ENCODE results near the gene RALGAPB. TPM values are rescaled to one million over a fixed set of nuclear protein-coding genes. Genes with fewer than 3 reads are reported as not detected.
A peak's percentile ranks its signal among the peaks of the same experiment; 100 is the strongest.

Gene RALGAPB
- total and polyA plus RNA-seq, 4 donors = 32.8 to 53.6 (median 36.2) TPM

DNA sequence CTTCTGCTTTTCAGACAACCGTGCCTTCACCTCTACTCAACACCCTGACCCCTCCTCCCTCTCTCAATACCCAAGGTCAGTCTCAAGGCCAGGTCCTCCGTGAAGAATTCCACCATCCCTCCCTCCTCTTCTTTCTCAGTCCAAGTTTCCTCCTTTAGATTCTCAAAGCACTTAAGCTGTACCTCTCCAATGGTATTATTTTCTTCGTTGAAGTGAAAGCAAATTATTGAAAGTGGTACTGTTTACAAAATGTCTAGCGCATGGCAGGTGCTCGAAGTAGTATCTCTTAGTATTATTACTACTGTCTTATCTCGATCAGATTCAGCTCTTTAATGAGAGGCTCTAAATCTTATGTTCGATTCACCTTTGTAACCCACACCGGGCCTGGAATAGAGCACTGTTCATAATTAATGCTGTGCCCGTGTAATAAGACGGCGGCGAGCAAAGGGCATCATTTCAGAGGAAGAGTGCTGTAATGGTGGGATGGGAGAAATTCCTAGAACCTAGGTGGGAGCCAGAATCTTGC, 593 bp upstream of the RALGAPB start:
- 2% methylated on average over 6 of the region's 12 CpGs for WGBS (ENCODE audit: insufficient coverage)
- DNase-seq (ENCODE audit: low read depth in 4 of 6, low spot score in 6 of 6) = no peak
- Histone ChIP-seq H3K27ac (ENCODE audit: low read depth, low read length) (peak overlapping the region; percentile 84), H3K4me1 (ENCODE audit: control insufficient read depth, insufficient read depth, low read length) (peaks cover 12% of the 10 kb centered on the region), H3K9me3 (ENCODE audit: control insufficient read depth, insufficient read depth, low read length) (no peaks in the 10 kb centered on the region), H3K4me3 (ENCODE audit: low read depth, low read length) (peak overlapping the region; percentile 82), H3K27me3 (ENCODE audit: control insufficient read depth, insufficient read depth, low read length) (peaks cover 6% of the 10 kb centered on the region), H3K36me3 (ENCODE audit: control insufficient read depth, insufficient read depth, low read length) (no peaks in the 10 kb centered on the region)

DNA sequence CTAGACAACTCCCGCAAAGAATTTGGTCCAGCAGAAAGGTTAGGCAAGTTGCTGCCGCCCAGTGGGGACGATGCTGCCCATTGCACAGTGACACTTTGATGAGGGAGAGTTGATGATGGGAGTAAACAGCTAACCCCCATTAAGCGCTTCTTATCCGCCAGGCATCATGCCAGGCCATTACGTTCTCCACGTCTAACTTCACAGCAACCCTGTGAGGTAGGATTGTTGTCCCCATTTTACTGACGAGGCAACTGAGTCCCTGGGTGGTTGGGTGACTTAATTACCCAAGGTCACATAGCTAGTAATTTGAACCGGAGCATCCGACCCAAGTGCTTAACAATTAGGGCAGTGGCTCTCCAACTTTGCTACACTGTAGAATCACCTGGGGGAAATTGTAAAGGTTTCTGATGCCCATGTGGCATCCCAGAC, 738 bp downstream of the RALGAPB start:
- Histone ChIP-seq H3K36me3 (ENCODE audit: control insufficient read depth, insufficient read depth, low read length) (no peaks in the 10 kb centered on the region), H3K9me3 (ENCODE audit: control insufficient read depth, insufficient read depth, low read length) (no peaks in the 10 kb centered on the region), H3K27me3 (ENCODE audit: control insufficient read depth, insufficient read depth, low read length) (peaks cover 6% of the 10 kb centered on the region), H3K4me1 (ENCODE audit: control insufficient read depth, insufficient read depth, low read length) (peaks cover 12% of the 10 kb centered on the region), H3K4me3 (ENCODE audit: low read depth, low read length) (peak overlapping the region; percentile 82), H3K27ac (ENCODE audit: low read depth, low read length) (no peak overlapping the region)
- peak in 1 of 6 donors; percentile 23 for DNase-seq (ENCODE audit: low read depth in 4 of 6, low spot score in 6 of 6)
- WGBS (ENCODE audit: insufficient coverage) = 0% methylated on average over 4 of the region's 10 CpGs

DNA sequence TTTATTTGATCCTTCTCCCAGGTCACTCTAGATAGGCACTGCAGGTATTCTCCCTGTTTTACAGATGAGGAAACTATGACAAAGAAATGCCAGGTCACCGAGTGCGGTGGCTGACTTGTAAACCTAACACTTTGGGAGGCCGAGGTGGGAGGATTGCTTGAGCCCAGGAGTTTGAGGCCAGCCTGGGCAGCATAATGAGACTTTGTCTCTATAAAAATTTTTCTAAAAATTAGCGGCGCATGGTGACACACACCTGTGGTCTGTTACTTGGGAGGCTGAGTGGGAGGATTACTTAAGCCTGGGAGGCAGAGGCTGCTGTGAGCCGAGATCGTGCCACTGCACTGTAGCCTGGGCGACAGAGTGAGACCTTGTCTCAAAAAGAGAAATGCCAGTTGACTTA, 5.1 kb downstream of the RALGAPB start:
- DNase-seq (ENCODE audit: low read depth in 4 of 6, low spot score in 6 of 6) = no peak
- H3K9me3 ChIP-seq (ENCODE audit: control insufficient read depth, insufficient read depth, low read length) = no peaks in the 10 kb centered on the region
- H3K4me1 ChIP-seq (ENCODE audit: control insufficient read depth, insufficient read depth, low read length) = peaks cover 12% of the 10 kb centered on the region
- H3K36me3 ChIP-seq (ENCODE audit: control insufficient read depth, insufficient read depth, low read length) = no peaks in the 10 kb centered on the region
- H3K27ac ChIP-seq (ENCODE audit: low read depth, low read length) = no peak overlapping the region
- 97% methylated on average over 8 of the region's 8 CpGs for WGBS (ENCODE audit: insufficient coverage)
- no peak overlapping the region for H3K4me3 ChIP-seq (ENCODE audit: low read depth, low read length)
- no peaks in the 10 kb centered on the region for H3K27me3 ChIP-seq (ENCODE audit: control insufficient read depth, insufficient read depth, low read length)

DNA sequence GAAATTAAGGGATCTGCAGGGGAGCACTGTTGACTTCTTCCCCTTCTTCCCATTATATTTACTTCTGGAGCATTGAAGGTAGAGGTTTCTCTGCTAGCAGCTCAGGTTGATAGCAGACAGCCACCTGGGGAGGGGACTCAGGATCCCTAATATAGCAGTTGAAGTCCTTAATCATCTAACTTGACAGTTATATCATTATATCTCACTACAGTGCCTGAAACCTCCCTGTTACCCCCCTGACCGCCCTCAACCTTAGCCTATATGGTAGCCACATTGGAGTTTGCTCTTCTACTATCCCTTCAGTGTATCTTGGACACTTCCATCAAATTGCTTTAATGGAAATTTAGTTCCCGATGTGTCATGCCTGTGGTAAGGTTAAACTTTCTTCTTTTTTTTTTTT, 7.0 kb downstream of the RALGAPB start:
- no peaks in the 10 kb centered on the region for H3K27me3 ChIP-seq (ENCODE audit: control insufficient read depth, insufficient read depth, low read length)
- H3K27ac ChIP-seq (ENCODE audit: low read depth, low read length) = no peak overlapping the region
- DNase-seq (ENCODE audit: low read depth in 4 of 6, low spot score in 6 of 6) = no peak
- no peaks in the 10 kb centered on the region for H3K9me3 ChIP-seq (ENCODE audit: control insufficient read depth, insufficient read depth, low read length)
- WGBS (ENCODE audit: insufficient coverage) = 80% methylated on average over 1 of the region's 2 CpGs
- H3K4me3 ChIP-seq (ENCODE audit: low read depth, low read length) = no peak overlapping the region
- no peaks in the 10 kb centered on the region for H3K4me1 ChIP-seq (ENCODE audit: control insufficient read depth, insufficient read depth, low read length)
- peaks cover 2% of the 10 kb centered on the region for H3K36me3 ChIP-seq (ENCODE audit: control insufficient read depth, insufficient read depth, low read length)

DNA sequence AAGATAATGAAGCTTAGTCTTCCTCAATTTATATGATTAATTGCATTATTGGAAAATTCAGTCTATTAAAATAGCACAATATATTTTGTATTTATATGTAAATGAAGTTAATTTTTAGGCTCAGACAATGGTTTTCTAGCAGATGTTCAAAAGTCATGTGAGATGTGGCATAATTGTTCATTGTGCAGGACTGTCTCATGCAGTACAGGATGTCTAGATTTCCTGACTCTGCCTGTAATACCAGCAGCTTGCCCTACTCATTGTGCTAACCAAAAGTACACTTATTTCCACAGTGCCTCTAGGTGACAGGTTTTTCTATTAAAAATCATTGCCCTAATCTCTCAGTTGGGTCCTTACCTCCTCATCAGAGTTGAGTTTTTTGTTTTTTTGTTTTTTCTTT, 12.4 kb downstream of the RALGAPB start:
- DNase-seq (ENCODE audit: low read depth in 4 of 6, low spot score in 6 of 6) = no peak
- Histone ChIP-seq H3K9me3 (ENCODE audit: control insufficient read depth, insufficient read depth, low read length) (no peaks in the 10 kb centered on the region), H3K4me3 (ENCODE audit: low read depth, low read length) (no peak overlapping the region), H3K27ac (ENCODE audit: low read depth, low read length) (no peak overlapping the region), H3K4me1 (ENCODE audit: control insufficient read depth, insufficient read depth, low read length) (no peaks in the 10 kb centered on the region), H3K27me3 (ENCODE audit: control insufficient read depth, insufficient read depth, low read length) (no peaks in the 10 kb centered on the region), H3K36me3 (ENCODE audit: control insufficient read depth, insufficient read depth, low read length) (peaks cover 11% of the 10 kb centered on the region)

DNA sequence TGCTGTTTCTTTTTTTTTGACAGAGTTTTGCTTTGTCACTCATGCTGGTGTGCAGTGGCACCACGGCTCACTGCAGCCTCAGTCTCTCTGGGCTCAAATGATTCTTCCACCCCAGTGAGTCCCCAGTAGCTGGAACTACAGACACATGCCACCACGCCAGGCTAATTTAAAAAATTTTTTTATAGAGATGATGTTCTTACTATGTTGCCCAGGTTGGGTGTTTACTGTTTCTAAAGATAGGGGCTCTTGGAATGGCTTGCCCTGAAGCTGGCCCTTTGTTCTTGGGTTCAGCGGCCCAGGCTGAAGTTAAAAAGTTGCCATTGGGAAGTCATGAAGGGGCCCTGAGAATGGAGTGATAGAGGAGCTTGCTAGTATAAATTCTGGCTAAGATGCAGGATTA, 16.5 kb downstream of the RALGAPB start:
- H3K36me3 ChIP-seq (ENCODE audit: control insufficient read depth, insufficient read depth, low read length) = peaks cover 14% of the 10 kb centered on the region
- no peaks in the 10 kb centered on the region for H3K4me1 ChIP-seq (ENCODE audit: control insufficient read depth, insufficient read depth, low read length)
- no peaks in the 10 kb centered on the region for H3K27me3 ChIP-seq (ENCODE audit: control insufficient read depth, insufficient read depth, low read length)
- no peaks in the 10 kb centered on the region for H3K9me3 ChIP-seq (ENCODE audit: control insufficient read depth, insufficient read depth, low read length)
- DNase-seq (ENCODE audit: low read depth in 4 of 6, low spot score in 6 of 6) = no peak
- 100% methylated on average over 1 of the region's 3 CpGs for WGBS (ENCODE audit: insufficient coverage)
- no peak overlapping the region for H3K27ac ChIP-seq (ENCODE audit: low read depth, low read length)
- H3K4me3 ChIP-seq (ENCODE audit: low read depth, low read length) = no peak overlapping the region

DNA sequence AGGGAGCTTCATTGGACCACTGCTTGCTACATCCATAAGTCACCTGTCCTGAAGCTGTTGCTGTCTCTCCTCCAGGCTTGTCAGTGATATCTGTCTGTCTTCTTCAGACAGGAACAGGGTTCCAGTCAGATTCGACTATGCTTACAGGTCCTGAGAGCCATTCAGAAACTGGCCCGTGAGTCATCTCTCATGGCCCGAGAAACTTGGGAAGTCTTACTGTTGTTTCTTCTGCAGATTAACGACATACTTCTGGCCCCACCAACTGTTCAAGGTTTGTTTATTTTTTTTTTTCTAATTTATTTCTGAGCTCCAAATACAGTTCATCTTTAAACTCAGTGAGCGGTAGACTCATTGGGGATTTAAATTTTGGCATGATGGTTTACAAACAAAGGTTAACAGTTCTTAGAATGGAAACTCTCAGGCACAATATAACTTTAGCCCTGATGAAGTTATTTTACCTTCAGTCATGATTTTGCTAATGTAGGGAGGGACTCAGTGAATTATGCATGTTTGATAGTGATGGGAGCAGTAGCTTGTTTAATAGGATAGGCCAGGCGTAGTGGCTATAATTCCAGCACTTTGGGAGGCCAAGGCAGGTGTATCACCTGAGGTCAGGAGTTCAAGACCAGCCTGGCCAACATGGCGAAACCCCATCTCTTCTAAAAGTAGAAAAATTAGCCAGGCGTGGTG, 24.7 kb downstream of the RALGAPB start:
- WGBS (ENCODE audit: insufficient coverage) = 100% methylated on average over 2 of the region's 8 CpGs
- H3K4me3 ChIP-seq (ENCODE audit: low read depth, low read length) = no peak overlapping the region

DNA sequence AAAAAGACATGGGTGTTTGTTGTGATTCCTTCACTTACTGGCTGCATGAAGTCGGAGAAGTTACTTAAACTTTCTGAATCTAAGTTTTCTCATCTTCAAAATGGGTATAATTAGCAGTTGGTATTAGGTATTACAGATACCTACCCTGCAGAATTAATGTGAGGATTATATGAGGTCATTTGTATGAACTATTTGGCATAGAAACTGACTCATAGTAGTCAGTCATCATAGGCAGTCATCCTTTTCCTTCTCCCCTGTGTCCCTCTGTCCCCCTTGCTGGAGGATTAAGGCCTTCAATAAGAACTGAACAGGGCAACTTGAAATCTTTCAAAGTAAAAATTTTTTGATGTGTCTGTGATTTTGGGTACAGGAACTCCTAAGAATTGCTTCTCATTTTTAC, 26.3 kb downstream of the RALGAPB start:
- peaks cover 11% of the 10 kb centered on the region for H3K36me3 ChIP-seq (ENCODE audit: control insufficient read depth, insufficient read depth, low read length)
- no peaks in the 10 kb centered on the region for H3K9me3 ChIP-seq (ENCODE audit: control insufficient read depth, insufficient read depth, low read length)
- no peaks in the 10 kb centered on the region for H3K4me1 ChIP-seq (ENCODE audit: control insufficient read depth, insufficient read depth, low read length)
- H3K27me3 ChIP-seq (ENCODE audit: control insufficient read depth, insufficient read depth, low read length) = no peaks in the 10 kb centered on the region
- no peak overlapping the region for H3K4me3 ChIP-seq (ENCODE audit: low read depth, low read length)
- DNase-seq (ENCODE audit: low read depth in 4 of 6, low spot score in 6 of 6) = no peak
- no peak overlapping the region for H3K27ac ChIP-seq (ENCODE audit: low read depth, low read length)
- WGBS (ENCODE audit: insufficient coverage) = no CpG with 5 or more reads among the region's 1 CpG

More for the DNA sequence above, 24.7 kb downstream of the RALGAPB start:
- no peak for DNase-seq (ENCODE audit: low read depth in 4 of 6, low spot score in 6 of 6)
- H3K9me3 ChIP-seq (ENCODE audit: control insufficient read depth, insufficient read depth, low read length) = no peaks in the 10 kb centered on the region
- no peaks in the 10 kb centered on the region for H3K4me1 ChIP-seq (ENCODE audit: control insufficient read depth, insufficient read depth, low read length)
- H3K27ac ChIP-seq (ENCODE audit: low read depth, low read length) = no peak overlapping the region
- no peaks in the 10 kb centered on the region for H3K27me3 ChIP-seq (ENCODE audit: control insufficient read depth, insufficient read depth, low read length)
- peaks cover 9% of the 10 kb centered on the region for H3K36me3 ChIP-seq (ENCODE audit: control insufficient read depth, insufficient read depth, low read length)

DNA sequence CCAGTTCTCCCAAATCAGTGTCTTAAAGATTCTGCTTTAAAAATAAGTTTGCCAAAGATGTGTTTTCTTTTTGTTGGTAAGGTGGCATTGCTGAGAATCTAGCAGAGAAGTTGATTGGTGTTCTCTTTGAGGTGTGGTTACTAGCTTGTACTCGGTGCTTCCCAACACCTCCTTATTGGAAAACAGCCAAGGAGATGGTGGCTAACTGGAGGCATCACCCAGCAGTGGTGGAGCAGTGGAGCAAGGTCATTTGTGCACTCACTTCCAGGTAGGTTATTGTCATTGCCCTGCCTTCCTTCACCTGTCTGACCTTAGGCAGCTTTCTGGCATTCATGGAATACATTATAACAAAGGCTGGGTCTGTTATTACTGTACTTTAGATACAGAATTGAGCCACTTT, 26.7 kb downstream of the RALGAPB start:
- Histone ChIP-seq H3K4me1 (ENCODE audit: control insufficient read depth, insufficient read depth, low read length) (no peaks in the 10 kb centered on the region), H3K9me3 (ENCODE audit: control insufficient read depth, insufficient read depth, low read length) (no peaks in the 10 kb centered on the region), H3K27me3 (ENCODE audit: control insufficient read depth, insufficient read depth, low read length) (no peaks in the 10 kb centered on the region), H3K36me3 (ENCODE audit: control insufficient read depth, insufficient read depth, low read length) (peaks cover 11% of the 10 kb centered on the region), H3K4me3 (ENCODE audit: low read depth, low read length) (no peak overlapping the region), H3K27ac (ENCODE audit: low read depth, low read length) (no peak overlapping the region)
- no peak for DNase-seq (ENCODE audit: low read depth in 4 of 6, low spot score in 6 of 6)
- no CpG with 5 or more reads among the region's 1 CpG for WGBS (ENCODE audit: insufficient coverage)

DNA sequence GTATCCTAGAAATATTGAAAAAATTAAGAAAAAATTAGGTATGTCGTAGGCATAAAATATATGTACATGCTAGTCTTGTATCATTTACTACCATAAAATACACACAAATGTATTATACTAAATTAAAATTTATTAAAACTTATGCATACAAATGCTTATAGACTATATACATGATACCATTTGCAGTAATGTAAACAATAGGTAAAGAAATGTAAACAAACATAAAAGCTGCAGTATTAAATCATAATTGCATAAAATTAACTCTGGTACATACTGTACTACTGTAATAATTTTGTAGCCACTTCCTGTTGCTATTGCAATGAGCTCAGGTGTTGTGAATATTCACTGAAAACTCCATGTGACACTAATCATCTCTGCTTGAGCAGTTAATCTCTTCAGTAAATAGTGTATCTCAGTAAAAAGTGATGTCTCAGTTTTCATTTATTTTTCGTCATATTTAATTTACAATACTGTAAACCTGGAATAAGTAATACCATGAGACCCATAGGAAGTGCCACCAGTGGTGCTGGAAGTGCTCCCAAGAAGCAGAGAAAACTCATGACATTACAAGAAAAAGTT, 29.3 kb downstream of the RALGAPB start:
- Histone ChIP-seq H3K27me3 (ENCODE audit: control insufficient read depth, insufficient read depth, low read length) (no peaks in the 10 kb centered on the region), H3K27ac (ENCODE audit: low read depth, low read length) (no peak overlapping the region), H3K9me3 (ENCODE audit: control insufficient read depth, insufficient read depth, low read length) (no peaks in the 10 kb centered on the region), H3K4me1 (ENCODE audit: control insufficient read depth, insufficient read depth, low read length) (no peaks in the 10 kb centered on the region), H3K4me3 (ENCODE audit: low read depth, low read length) (no peak overlapping the region), H3K36me3 (ENCODE audit: control insufficient read depth, insufficient read depth, low read length) (peaks cover 11% of the 10 kb centered on the region)
- WGBS (ENCODE audit: insufficient coverage) = no CpG with 5 or more reads among the region's 2 CpGs
- peak in 1 of 6 donors; percentile 51 for DNase-seq (ENCODE audit: low read depth in 4 of 6, low spot score in 6 of 6)

Measured in spinal cord (tissue), 10 donors.